ENCODE measurements around the gene RBMX. TPM values are rescaled to one million over a fixed set of nuclear protein-coding genes. Genes with fewer than 3 reads are reported as not detected.

RBMX gene
- total RNA-seq, 1 experiment from 2014 or later = 414 TPM

DNA sequence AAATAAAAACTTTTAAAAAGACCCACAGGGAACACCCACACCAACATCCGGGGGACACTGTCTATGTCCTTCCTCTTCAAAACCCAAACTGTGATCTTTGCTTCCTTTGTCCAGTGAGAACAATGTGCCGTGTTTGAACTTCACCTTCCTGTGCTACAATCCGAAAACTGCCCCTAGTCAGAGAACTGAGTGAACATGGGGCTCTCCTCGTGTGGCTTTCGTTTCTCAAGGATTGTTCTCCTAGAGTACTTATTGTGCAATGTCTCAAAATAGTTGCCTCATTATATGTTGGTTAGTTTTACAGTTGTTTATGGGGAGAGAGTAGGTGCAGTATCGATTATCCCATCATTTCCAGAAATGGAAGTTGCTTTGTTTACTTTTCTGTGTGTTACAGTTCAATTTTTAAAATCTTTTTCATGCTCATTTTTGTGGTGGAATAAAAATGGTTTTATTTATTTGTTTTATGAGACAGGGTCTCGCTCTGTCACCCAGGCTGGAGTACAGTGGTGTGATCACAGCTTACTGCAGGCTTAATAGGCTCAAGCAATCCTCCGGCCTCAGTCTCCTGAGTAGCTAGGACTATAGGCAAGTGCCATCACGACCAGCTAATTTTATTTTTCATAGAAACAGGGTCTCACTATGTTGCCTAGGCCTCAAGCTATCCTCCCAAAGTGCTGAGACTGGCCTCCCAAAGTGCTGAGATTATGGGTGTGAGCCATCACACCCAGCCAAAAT is 29.9 kb downstream of the RBMX start:
- H3K79me1 ChIP-seq (ENCODE audit: insufficient read depth, low read depth, low read length, poor library complexity, severe bottlenecking) = no peaks in the 10 kb centered on the region
- no peak overlapping the region for H4K5ac ChIP-seq (ENCODE audit: insufficient read length, low read depth, low read length)
- H4K20me1 ChIP-seq (ENCODE audit: control insufficient read depth, insufficient read depth, insufficient read length) = no peaks in the 10 kb centered on the region
- H3K4ac ChIP-seq (ENCODE audit: low read depth, low read length) = no peak overlapping the region
- no peak overlapping the region for H2AFZ ChIP-seq (ENCODE audit: low read length)
- no peak overlapping the region for H3K9ac ChIP-seq (ENCODE audit: extremely low read depth, insufficient read length, low read length)
- no peak overlapping the region for H2BK20ac ChIP-seq (ENCODE audit: low read depth, low read length, poor library complexity, severe bottlenecking)
- H3K36me3 Mint-ChIP-seq (ENCODE audit: insufficient read depth in 1 of 3, low read depth in 3 of 3) = peaks cover 38 to 61% (median 55%) of the 10 kb centered on the region in 3 experiments
- H3K4me1 Mint-ChIP-seq = no peaks in the 10 kb centered on the region
- H3K14ac ChIP-seq (ENCODE audit: insufficient read depth, low read length) = no peak overlapping the region
- no peak overlapping the region for H4K8ac ChIP-seq (replicated peaks; ENCODE audit: insufficient read length, low read depth, low read length)
- H3K9me3 ChIP-seq (ENCODE audit: control insufficient read depth, low read depth, low read length) = no peaks in the 10 kb centered on the region
- no peaks in the 10 kb centered on the region for H3K27me3 ChIP-seq (ENCODE audit: insufficient read depth, low read length)
- no peak overlapping the region for H3K4me2 ChIP-seq (ENCODE audit: insufficient read depth, insufficient read length, low read length)
- no peaks in the 10 kb centered on the region; the same call in 1 of the 2 replicates for H3K27me3 Mint-ChIP-seq (ENCODE audit: low read depth)
- no CpG with 5 or more reads among the region's 9 CpGs for WGBS (ENCODE audit: extremely low coverage, insufficient read length, low lambda C conversion rate)
- no peak overlapping the region for H2BK120ac ChIP-seq (ENCODE audit: low read depth, low read length, poor library complexity, severe bottlenecking)
- H3K4me3 Mint-ChIP-seq = no peak overlapping the region
- H2BK5ac ChIP-seq (ENCODE audit: insufficient read length, low read length) = no peak overlapping the region
- H3K18ac ChIP-seq (ENCODE audit: insufficient read length, low read depth, low read length) = no peak overlapping the region
- H3K27ac ChIP-seq (ENCODE audit: insufficient read length, low read depth, low read length) = no peak overlapping the region
- H2BK15ac ChIP-seq (ENCODE audit: low read depth, low read length) = no peak overlapping the region
- TF ChIP-seq, protein P1, sequence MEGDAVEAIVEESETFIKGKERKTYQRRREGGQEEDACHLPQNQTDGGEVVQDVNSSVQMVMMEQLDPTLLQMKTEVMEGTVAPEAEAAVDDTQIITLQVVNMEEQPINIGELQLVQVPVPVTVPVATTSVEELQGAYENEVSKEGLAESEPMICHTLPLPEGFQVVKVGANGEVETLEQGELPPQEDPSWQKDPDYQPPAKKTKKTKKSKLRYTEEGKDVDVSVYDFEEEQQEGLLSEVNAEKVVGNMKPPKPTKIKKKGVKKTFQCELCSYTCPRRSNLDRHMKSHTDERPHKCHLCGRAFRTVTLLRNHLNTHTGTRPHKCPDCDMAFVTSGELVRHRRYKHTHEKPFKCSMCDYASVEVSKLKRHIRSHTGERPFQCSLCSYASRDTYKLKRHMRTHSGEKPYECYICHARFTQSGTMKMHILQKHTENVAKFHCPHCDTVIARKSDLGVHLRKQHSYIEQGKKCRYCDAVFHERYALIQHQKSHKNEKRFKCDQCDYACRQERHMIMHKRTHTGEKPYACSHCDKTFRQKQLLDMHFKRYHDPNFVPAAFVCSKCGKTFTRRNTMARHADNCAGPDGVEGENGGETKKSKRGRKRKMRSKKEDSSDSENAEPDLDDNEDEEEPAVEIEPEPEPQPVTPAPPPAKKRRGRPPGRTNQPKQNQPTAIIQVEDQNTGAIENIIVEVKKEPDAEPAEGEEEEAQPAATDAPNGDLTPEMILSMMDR (conservative IDR thresholded peaks at IDR 0.05) = no peak
- no peak overlapping the region for H3K23ac ChIP-seq (ENCODE audit: insufficient read length, low read depth, low read length)
- H3K23me2 ChIP-seq (ENCODE audit: insufficient read length, low read depth, low read length, poor library complexity, severe bottlenecking) = no peaks in the 10 kb centered on the region
- no peaks in the 10 kb centered on the region for H3K4me1 ChIP-seq (ENCODE audit: insufficient read depth, low read length)
- H3K79me2 ChIP-seq (ENCODE audit: insufficient read depth, low read length) = no peaks in the 10 kb centered on the region
- no peak overlapping the region for H3T11ph ChIP-seq (ENCODE audit: low read length)
- no peak for DNase-seq
- H2BK12ac ChIP-seq (ENCODE audit: insufficient read length, low read depth, low read length) = no peak overlapping the region
- no peak overlapping the region for H3K56ac ChIP-seq (ENCODE audit: insufficient read length, low read depth, low read length)
- H2AK5ac ChIP-seq (ENCODE audit: insufficient read length, low read length) = no peak overlapping the region
- no peak overlapping the region for H3K27ac Mint-ChIP-seq
- H4K91ac ChIP-seq (ENCODE audit: insufficient read length, low read depth, low read length) = no peak overlapping the region
- H3K9me3 Mint-ChIP-seq = peaks cover 63 to 75% of the 10 kb centered on the region in 2 experiments
